SK-N-SH treated with all-trans-retinoic acid at 6 μM for 48 hours (cell line): ENCODE results near the gene LSM7.

Experiments
- ATAC-seq: fragments of 200-7000 bp; cut with Tn5 transposase; 3 replicates; pipeline ENCODE4 v1.9.1; 2020; ENCODE audit warnings: mild to moderate bottlenecking, moderate library complexity
- ARNTL ChIP-seq: fragments of 450-650 bp; formaldehyde crosslinking; IDR thresholded peaks from 2 replicates; pipeline ENCODE4 v1.5.0; 2020; ENCODE audit warnings: low read depth, mild to moderate bottlenecking, moderate library complexity, borderline replicate concordance
- BACH2 ChIP-seq: fragments of 250-450 bp; sonication (Bioruptor Pico); IDR thresholded peaks from 2 replicates; pipeline ENCODE4 v1.9.0; 2021; ENCODE audit warnings: mild to moderate bottlenecking, borderline replicate concordance
- CREB5 ChIP-seq: fragments of 250-450 bp; sonication (Bioruptor Pico); IDR thresholded peaks from 2 replicates; pipeline ENCODE4 v1.5.1; 2020; ENCODE audit warnings: low read depth, mild to moderate bottlenecking, moderate library complexity
- CSDC2 ChIP-seq: fragments of 250-450 bp; sonication (Bioruptor Pico); IDR thresholded peaks from 2 replicates; pipeline ENCODE4 v1.5.0; 2020; ENCODE audit warnings: mild to moderate bottlenecking, moderate library complexity
- CSRNP3 ChIP-seq: fragments of 250-450 bp; sonication (Bioruptor Pico); IDR thresholded peaks from 2 replicates; pipeline ENCODE4 v1.5.1; 2021; ENCODE audit warnings: mild to moderate bottlenecking, moderate library complexity
- ESRRG ChIP-seq: fragments of 250-450 bp; sonication (Bioruptor Pico); IDR thresholded peaks from 2 replicates; pipeline ENCODE4 v1.6.1; 2021; ENCODE audit warnings: mild to moderate bottlenecking
- GLIS3 ChIP-seq: fragments of 250-450 bp; sonication (Bioruptor Pico); IDR thresholded peaks from 2 replicates; pipeline ENCODE4 v1.5.0; 2020; ENCODE audit warnings: mild to moderate bottlenecking, moderate library complexity
- ISL1 ChIP-seq: fragments of 250-450 bp; sonication (Bioruptor Pico); IDR thresholded peaks from 2 replicates; pipeline ENCODE4 v2.1.2; 2022; ENCODE audit warnings: mild to moderate bottlenecking, moderate library complexity
- OSR1 ChIP-seq: fragments of 250-450 bp; sonication (Bioruptor Pico); IDR thresholded peaks from 2 replicates; pipeline ENCODE4 v1.8.0; 2022; ENCODE audit warnings: moderate library complexity, mild to moderate bottlenecking, inconsistent platforms
- POU6F1 ChIP-seq: fragments of 250-450 bp; sonication (Bioruptor Pico); IDR thresholded peaks from 2 replicates; pipeline ENCODE4 v1.8.0; 2021; ENCODE audit warnings: low read depth, mild to moderate bottlenecking, moderate library complexity, borderline replicate concordance
- PPARA ChIP-seq: fragments of 250-450 bp; sonication (Bioruptor Pico); IDR thresholded peaks from 2 replicates; pipeline ENCODE4 v1.5.0; 2020; ENCODE audit warnings: mild to moderate bottlenecking, borderline replicate concordance
- SNAI2 ChIP-seq: fragments of 250-450 bp; sonication (Bioruptor Pico); IDR thresholded peaks from 2 replicates; pipeline ENCODE4 v1.5.0; 2020; ENCODE audit warnings: mild to moderate bottlenecking, moderate library complexity
- TCF4 ChIP-seq: fragments of 250-450 bp; sonication (Bioruptor Pico); IDR thresholded peaks from 2 replicates; pipeline ENCODE4 v1.8.0; 2021; ENCODE audit warnings: mild to moderate bottlenecking, moderate library complexity, borderline replicate concordance
- TOX ChIP-seq: fragments of 250-450 bp; sonication (Bioruptor Pico); IDR thresholded peaks from 2 replicates; pipeline ENCODE4 v1.8.0; 2021; ENCODE audit warnings: mild to moderate bottlenecking, moderate library complexity, borderline replicate concordance
- TSHZ2 ChIP-seq: fragments of 250-450 bp; sonication (Bioruptor Pico); IDR thresholded peaks from 2 replicates; pipeline ENCODE4 v1.5.0; 2020; ENCODE audit warnings: mild to moderate bottlenecking, moderate library complexity
- ZC3H10 ChIP-seq: fragments of 250-450 bp; sonication (Bioruptor Pico); IDR thresholded peaks from 2 replicates; pipeline ENCODE4 v1.5.1; 2021; ENCODE audit warnings: mild to moderate bottlenecking, moderate library complexity
- ZFP30 ChIP-seq: fragments of 450-650 bp; formaldehyde crosslinking; IDR thresholded peaks from 2 replicates; pipeline ENCODE4 v1.5.0; 2022; ENCODE audit warnings: mild to moderate bottlenecking, moderate library complexity
- ZNF565 ChIP-seq: fragments of 450-650 bp; formaldehyde crosslinking; conservative IDR thresholded peaks from 2 replicates; pipeline ENCODE4 v1.5.0; 2020; ENCODE audit warnings: low read depth, mild to moderate bottlenecking, moderate library complexity
- ZNF70 ChIP-seq: fragments of 450-650 bp; formaldehyde crosslinking; IDR thresholded peaks from 2 replicates; pipeline ENCODE4 v1.5.0; 2020; ENCODE audit warnings: mild to moderate bottlenecking, moderate library complexity
- ZNF8 ChIP-seq: fragments of 450-650 bp; formaldehyde crosslinking; IDR thresholded peaks from 2 replicates; pipeline ENCODE4 v1.5.0; 2020; ENCODE audit warnings: mild to moderate bottlenecking, moderate library complexity

LSM7 gene

GRCh38 chr19:2277138-2277537, 51.2 kb downstream of the LSM7 start:
- TF ChIP-seq TOX (no peak), GLIS3 (CRISPR knock-in tag) (no peak), CSRNP3 (CRISPR knock-in tag) (no peak), TSHZ2 (CRISPR knock-in tag) (no peak), BACH2 (CRISPR knock-in tag) (no peak)
- no peak for ATAC-seq

GRCh38 chr19:2276429-2276986, 51.9 kb downstream of the LSM7 start:
- TF ChIP-seq ARNTL (no peak), TSHZ2 (CRISPR knock-in tag) (no peak), ZNF70 (CRISPR knock-in tag) (no peak), ZNF565 (CRISPR knock-in tag) (no peak), ISL1 (no peak), ZFP30 (CRISPR knock-in tag) (no peak), ZC3H10 (CRISPR knock-in tag) (no peak), SNAI2 (no peak), BACH2 (CRISPR knock-in tag) (no peak), ESRRG (CRISPR knock-in tag) (no peak), GLIS3 (CRISPR knock-in tag) (no peak), CSRNP3 (CRISPR knock-in tag) (no peak)
- no peak for ATAC-seq

- ATAC-seq = no peak
- TF ChIP-seq TCF4 (no peak), CREB5 (CRISPR knock-in tag) (no peak), ARNTL (no peak), TSHZ2 (CRISPR knock-in tag) (no peak), CSDC2 (CRISPR knock-in tag) (no peak), ESRRG (CRISPR knock-in tag) (no peak), ZNF8 (CRISPR knock-in tag) (no peak), OSR1 (CRISPR knock-in tag) (no peak), PPARA (CRISPR knock-in tag) (no peak), POU6F1 (CRISPR knock-in tag) (no peak), CSRNP3 (CRISPR knock-in tag) (no peak)
These were observed 52.6 kb downstream of the LSM7 start for GRCh38 chr19:2275588-2276428.
